Measurements from ENCODE around the gene CCDC86.

CCDC86 gene

GRCh38 chr11:60870733-60871377 lies 28.9 kb downstream of the CCDC86 start:
- DNase-seq = no peak

- no peak for DNase-seq
Measured at GRCh38 chr11:60871378-60872061, 29.6 kb downstream of the CCDC86 start.

- DNase-seq = no peak
Measured at GRCh38 chr11:60872124-60872960, 30.4 kb downstream of the CCDC86 start.

- no peak for DNase-seq
Measured at GRCh38 chr11:60872961-60873524, 31.1 kb downstream of the CCDC86 start.

DNA sequence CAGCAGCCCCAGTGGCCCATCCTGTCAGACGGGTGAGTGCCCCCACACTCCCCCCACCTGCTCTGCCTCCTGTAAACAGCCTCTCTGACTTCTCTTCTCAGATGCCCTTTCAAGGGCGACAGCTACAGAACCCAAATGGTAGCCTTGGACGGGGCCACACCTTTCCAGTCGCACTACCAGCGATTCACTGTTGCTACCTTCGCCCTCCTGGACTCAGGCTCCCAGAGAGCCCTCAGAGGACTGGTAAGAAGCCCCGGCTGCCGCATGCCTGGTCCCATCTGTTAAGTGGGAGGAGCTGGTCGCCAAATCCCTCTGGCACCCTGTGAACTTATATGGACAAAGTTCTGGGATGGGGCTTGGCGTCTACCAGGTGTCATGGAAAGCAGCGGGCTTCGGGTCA lies 31.6 kb downstream of the CCDC86 start:
- DNase-seq = no peak

DNA sequence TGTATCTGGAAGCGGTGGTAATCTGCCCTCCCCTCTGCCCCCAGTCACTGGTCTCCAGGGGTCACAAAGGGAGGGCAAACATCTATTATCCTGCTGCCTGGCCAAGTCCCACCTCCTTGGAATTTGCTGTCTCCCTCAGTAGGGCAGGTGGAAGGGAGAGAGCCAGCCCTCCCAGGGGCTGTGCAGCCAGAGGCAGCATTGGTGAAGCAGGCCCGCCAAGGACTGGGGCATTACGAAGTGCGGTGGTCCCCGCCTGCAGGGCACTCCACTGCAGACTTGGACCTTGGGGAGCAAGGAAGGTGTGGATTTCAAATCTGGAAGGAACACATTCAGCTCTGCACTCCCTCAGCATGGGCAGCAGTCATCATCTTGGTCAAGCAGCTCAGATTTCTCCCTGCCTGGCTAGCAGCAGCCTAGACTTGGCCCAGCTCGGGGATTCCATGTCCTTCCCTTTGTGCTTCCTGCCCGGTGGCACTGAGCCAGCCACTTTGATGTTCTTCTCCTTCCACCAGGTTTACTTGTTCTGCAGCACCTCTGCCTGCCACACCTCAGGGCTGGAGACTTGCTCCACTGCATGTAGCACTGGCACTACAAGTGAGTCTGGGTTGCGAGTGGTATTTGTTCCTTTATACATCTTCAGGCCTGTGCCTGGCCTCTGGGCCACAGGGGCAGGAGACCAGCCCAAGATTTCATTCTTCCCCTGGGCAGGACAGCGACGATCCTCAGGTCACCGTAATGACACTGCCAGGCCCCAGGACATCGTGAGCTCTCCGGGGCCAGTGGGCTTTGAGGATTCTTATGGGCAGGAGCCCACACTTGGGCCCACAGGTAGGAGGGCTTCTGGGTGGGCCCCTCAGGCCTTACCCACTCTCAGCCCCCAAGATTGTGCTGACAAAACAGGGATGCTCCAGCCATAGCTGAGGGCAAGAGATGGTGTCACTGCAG lies 32.8 kb downstream of the CCDC86 start:
- DNase-seq = no peak

GRCh38 chr11:60875366-60876167 lies 33.7 kb downstream of the CCDC86 start:
- no peak for DNase-seq

GRCh38 chr11:60876168-60876485 lies 34.2 kb downstream of the CCDC86 start:
- DNase-seq = no peak

- no peak for DNase-seq
Measured at GRCh38 chr11:60878245-60879101, 36.6 kb downstream of the CCDC86 start.

DNA sequence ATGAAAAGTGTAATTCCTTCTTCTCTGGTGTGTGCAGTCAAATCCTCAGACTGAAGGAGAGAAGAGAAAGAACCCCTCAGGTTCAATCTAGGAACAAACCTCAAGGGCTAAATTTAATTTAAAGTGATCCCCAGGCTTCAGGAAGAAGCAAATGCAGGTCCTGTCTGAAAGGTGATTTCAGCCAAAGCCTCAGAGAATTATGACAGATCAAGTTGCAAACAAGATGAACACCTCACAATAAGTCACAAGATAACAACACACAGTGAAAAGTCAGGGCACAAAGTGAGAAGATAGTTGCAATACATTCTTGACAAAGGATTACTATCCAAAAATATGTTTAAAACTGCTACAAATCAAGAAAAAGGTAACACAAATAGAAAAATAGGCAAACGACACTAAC lies 37.2 kb downstream of the CCDC86 start:
- no peak for DNase-seq

GRCh38 chr11:60879971-60880588 lies 38.2 kb downstream of the CCDC86 start:
- DNase-seq = no peak

DNA sequence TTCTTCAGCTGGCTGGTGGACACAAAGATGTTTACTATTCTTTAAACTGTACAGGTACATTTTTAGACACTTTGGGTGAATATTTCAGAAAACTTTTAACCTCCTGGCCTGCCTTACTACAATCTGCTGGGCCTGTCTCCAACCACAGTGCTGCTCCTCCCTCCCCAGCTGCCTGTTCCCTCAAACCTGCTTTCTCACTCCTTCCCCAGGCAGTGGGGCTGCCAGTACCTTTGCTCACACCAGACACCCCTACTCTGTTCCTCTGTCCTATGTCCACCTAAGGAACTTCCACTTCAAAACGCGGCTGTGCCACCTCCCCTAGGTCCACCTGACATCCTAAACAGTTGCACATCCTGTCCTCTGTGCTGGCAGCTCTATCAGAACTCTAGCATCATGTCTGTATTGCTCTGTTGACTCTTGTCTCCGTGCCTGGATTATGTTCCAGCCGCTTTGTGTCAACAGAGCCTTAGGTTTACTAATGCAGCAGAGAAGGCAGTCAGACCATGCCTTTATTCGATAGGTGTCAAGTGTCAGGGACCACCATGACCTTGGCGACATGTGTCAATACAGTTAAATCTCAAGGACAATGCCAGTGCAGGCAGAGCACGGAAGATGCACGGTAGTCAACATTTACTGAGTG lies 38.9 kb downstream of the CCDC86 start:
- no peak for DNase-seq

DNA sequence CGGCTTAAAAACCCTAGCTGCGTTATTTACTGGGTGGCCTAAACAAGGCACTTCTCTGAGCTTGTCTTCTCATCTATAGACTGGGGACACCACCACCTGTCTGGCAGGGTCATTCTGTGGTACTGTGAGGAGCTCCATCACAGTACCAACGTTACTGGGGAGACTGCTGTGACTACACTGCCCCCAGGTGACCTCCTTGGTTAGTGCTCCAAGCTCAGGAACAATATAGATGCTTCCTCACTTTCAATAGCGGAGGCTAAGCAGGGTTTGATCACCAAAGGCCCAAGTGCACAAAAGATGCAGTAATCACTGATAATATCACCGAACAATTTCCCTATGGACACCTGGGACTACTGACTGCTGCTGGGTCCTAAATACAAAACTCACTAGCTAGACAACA lies 45.6 kb downstream of the CCDC86 start:
- no peak for DNase-seq

DNA sequence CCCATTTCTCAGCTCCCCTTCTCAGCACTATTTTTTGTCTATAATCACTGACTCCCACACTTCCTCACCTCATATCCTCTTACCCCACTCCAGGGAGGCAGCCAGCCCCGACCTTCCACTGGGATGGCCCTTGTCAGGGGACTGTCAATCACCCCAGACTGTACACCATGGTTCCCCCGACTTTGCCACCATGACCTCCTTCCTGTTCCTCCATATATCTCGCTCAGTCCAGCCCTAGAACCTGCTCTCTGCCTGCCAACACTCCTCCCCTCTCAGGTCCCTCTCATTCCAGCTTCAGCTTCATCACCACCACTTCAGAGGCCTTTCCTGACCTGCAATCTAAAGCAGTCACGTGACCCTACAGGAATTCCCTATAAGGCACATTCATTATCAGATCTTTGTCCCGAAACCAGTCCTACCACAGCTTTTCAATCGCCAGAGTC lies 48.0 kb downstream of the CCDC86 start:
- DNase-seq = no peak

DNA sequence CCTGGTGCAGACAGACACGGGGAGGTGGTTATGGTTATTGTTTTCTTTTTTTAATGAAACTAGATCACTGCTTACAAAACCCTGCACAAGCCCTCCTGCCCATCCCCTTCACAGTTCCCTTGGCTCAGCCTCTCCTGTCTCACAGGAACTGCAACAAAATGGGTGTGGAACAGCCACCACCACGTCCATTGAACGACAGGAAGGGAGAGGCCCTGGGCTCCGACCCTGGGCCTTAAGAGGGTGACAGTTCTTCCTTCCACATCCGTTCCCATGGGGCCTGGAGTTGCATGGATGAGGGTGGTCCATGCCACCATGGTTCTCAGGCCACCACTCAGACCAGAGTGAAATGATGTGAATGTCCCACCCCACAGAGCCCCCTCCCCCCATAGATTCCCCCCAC lies 48.8 kb downstream of the CCDC86 start:
- DNase-seq = no peak

DNA sequence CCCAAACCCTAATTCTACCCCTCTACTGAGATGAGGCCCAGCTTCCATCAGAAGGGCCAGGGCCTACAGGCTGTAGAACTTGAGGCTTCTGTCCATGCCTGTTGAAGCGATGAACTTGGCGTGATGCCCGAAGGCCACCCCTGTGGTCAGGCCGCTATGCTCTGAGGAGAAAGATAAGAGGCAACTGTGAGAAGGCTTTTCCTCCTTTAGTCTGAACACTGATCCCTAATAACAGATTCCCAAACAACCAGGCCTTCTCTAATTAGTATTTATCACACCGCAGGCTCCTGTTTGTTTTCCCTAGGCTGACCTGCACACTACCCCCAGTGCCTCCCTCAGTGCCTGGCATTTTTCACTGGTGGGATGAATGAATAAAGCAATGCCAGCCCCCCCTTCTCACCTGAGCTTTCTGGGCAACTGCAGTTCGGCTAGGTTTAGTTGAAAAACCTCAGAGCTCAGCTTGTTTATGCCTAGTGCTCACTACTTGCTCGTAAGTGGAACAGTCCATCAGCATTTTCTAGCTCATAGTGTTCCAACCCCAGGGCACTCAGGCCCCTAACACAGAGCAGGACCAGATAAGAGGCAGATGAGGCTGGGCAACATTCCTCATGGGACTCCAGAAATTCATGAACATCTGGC lies 49.3 kb downstream of the CCDC86 start:
- no peak for DNase-seq

DNA sequence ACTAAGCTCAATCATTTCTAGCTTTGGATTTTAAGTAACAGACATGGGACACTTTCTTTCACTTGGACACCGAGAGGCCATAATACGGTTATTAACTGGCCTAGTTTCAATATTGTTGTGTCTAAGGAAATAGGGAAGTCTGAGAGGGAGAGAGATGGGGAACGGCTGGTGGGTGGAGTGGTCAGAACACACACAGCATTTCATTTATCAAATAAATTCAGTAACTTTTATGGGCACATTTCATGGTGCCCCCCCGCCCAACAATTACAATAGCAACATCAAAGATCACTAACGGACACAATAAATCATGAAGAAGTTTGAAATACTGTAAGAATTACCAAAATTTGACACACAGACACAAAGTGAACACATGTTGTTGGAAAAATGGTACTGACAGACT lies 53.8 kb downstream of the CCDC86 start:
- no peak for DNase-seq

GRCh38 chr11:60897496-60897895 lies 55.6 kb downstream of the CCDC86 start:
- DNase-seq = no peak

Measured in SIG-M5 (cell line).